Occipital lobe (tissue), 2 donors: ENCODE measurements around the gene RNGTT. TPM values are rescaled to one million over a fixed set of nuclear protein-coding genes. Genes with fewer than 3 reads are reported as not detected.
"Not testable (repeated sequence)": the region's sequence is repeated elsewhere in the genome, so short reads cannot be mapped to it uniquely, and the experiment has no call there.

Experiments
- DNase-seq: peaks from one replicate; lab custom pipeline; 2025; lab: John Stamatoyannopoulos, UW
- total RNA-seq: library from RNA; depleted of rRNA; stranded (reverse); fragments of >200 nt; gene quantifications from one replicate; pipeline ENCODE4 v1.2.3, GENCODE V29; 2014

The RNGTT gene
- total RNA-seq, 1 donor from 2014 or later: 87.2 TPM

DNA sequence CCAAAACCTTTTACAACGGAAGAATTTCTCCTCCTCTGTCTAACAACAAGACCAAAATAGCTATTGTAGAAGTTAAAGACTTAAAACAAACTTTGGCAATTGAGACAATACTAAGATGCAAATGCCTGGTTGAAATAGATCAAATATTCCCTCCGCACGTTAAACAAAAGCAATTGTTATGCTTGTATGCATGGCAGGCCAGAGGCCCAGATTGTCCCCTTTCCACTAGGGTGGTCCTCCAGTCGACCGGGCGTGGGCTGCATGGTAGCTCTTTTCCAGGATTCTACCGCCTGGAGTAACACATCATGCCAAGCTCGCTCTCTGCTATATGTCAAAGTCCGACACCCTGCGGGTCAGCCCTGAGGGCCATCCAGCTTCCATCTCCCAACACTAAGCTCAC is 234.7 kb downstream of the RNGTT start:
- DNase-seq: no peak

DNA sequence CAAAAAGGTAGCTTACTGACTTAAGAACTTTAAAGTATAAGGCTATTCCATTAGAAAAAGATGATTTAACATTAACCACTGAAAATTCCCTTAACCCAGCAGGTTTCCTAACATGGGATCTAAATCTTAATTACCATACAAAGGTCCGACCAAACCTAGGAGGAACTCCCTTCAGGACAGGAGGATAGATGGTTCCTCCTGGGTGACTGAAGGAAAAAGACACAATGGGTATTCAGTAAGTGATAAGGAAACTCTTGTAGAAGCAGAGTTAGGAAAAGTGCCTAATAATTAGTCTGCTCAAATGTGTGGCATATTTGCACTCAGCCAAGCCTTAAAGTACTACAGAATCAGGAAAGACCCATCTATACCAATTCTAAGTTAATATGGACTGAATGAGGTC is 237.0 kb downstream of the RNGTT start:
- DNase-seq: not testable (repeated sequence)

DNA sequence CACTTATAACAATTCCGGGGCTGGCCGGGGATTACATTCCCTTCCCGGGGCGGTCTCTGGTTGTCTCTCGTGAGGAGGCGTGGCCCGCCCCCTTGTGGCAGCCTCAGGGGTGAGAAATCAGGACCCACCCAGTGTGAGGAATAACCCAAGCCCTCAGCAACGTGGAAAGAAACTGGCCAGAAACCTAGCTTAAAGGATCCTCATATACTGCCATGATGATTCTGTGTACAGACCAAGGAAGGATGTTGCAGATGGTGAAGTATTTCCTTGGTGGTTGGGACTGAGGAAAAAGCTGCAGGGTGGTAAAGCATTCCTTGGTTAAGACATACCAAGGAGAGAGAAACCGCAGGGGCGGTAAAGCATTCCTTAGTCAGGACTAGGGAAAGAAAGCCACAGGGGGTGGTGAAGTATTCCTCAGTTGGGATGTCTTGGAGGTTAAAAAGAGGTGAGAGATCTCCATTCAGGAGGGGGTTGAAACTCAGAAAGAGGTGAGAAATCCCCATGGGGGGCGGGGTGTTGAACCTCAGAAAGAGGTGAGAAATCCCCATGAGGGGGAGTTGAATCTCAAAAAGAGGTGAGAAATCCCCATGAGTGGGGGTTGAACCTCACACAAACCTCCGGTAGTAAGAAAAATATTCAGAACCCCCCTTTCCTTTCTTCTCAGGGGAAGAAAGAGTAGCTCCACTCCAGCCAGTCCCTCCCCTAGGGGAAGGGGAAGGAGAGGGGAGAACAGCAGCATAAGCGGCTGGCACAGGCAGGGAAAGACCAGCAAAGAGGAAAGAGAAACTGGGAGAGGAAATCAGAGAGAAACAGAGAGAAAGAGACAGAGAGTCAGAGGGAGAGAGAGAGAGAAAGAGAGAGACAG is 238.1 kb downstream of the RNGTT start:
- DNase-seq: no peak

DNA sequence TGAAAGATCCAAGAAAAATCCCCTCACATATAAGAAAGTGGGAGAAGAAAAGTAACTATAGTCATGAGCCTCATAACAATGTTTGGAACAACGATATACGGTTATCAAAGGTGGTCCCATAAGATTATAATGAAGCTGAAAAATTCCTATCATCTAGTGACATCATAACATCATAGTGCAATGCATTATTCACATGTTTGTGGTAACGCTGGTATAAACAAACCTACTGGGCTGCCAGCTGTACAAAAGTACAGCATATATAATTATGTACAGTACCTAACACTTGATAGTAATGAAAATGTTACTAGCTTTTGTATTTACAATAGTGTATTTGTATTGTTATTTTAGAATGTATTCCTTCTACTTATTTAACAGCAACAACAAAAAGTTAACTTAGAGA is 240.7 kb downstream of the RNGTT start:
- no peak for DNase-seq

DNA sequence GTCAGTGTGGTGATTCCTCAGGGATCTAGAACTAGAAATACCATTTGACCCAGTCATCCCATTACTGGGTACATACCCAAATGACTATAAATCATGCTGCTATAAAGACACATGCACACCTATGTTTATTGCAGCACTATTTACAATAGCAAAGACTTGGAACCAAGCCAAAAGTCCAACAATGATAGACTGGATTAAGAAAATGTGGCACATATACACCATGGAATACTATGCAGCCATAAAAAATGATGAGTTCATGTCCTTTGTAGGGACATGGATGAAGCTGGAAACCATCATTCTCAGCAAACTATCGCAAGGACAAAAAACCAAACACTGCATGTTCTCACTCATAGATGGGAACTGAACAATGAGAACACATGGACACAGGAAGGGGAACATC is 247.0 kb downstream of the RNGTT start:
- not testable (repeated sequence) for DNase-seq

DNA sequence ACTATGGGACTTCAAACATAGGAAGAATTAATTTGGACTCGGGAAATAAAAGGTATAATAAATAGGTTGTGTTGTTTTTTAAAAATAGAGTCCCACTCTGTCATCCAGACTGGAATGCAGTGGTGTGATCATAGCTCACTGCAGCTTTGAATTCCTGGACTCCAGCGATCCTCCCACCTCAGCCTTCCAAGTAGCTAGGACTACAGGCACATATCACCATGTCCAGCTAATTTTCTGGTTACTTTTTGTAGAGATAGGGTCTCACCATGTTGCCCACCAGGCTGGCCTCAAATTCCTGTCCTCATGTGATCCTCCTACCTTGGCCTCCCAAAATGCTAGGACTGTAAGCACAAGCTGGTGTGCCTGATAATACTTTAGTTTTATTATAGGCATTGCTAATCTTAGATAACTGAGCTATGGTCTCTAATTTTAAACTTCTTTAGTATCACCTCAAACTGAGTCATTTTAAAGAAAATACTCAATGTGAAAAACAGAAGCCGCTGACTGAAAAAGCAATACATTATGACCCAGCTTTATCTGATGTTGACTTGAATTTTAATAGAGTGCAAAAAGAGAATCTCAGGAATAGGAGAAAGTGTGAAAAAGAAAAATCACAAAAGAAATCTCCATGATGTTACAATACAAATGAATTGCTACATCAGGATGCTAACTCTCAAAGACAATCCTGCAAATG is 251.0 kb downstream of the RNGTT start:
- DNase-seq: no peak

DNA sequence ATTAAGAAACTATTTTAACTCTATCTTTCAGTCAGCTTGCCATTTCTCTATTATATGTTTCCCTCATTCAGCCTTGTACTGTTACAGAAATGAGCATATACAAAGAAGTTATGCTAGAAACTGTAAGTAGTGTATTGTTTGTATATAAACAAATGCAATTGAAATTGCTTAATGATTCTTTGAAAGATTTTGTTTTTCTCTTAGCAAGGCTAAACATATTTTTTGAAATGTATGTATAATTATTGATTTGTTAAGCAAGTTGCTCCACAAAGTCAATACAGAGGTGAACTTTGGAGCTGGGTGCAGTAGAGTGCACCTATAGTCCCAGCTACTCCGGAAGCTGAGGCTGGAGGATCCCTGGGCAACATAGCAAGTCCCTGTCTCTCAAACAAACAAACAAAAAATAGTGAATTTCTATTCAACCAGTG is 253.6 kb downstream of the RNGTT start:
- DNase-seq: no peak

DNA sequence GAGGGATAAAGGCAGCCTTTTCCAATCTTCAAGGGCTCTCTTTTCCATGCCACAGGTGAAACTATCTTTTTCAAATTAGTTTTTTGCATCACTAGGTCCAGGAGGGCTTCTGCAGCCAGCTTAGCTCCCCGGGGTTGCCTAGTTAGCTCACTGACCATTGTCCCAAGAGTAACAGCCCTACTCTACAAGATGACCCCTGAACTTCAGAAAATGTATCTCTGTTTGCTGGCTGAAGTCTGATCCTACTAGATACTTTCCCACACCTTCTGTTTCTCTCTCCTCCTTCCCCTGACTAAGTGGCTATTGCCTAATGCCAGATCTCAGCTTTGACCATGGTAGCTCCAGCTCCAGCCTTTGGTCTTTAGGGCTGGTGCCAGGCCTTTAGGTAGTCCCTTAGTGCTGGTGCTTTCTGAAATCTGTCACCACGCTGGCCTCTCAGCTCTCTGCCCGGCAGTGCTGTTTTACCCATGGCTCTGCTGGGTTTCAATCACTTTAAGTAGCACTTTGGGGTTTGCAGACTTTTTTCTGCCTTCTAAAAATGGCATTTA is 255.1 kb downstream of the RNGTT start:
- no peak for DNase-seq

DNA sequence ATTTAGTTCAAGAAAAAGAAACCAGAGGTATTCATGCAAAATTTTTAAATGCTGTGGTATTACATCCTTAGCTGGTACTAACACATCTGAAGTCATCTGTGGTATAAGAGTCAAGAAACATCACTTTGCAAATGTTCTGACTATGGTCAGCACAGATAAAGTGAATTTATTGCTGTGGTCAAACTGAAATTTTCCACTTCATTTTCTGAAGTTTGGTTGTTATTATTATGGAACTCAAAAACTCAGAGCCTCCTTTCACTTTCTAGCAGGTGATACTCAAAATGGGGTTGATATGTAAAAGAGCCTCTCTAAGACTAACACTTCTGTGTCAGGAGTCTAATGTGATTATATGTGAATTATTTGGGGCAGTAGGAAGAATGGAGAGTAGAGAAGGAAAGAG is 257.8 kb downstream of the RNGTT start:
- no peak for DNase-seq

DNA sequence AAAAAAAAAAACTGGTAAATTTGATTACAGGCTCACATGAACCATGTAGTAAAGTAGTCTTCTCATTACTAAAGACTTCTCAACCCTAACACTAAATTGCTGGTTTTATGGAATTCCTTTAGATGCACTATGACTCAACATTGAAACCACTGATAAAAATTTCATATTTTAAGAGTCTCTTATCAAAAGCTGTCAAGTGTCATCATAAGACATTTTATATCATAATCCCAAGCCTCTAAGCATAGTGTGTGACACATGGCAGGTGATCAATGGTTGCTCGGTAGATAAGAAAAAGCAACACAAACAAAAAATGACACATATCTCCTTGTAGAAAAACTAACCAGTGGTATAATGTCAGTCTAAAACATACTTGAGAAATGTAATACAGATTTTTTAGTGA is 258.4 kb downstream of the RNGTT start:
- no peak for DNase-seq

DNA sequence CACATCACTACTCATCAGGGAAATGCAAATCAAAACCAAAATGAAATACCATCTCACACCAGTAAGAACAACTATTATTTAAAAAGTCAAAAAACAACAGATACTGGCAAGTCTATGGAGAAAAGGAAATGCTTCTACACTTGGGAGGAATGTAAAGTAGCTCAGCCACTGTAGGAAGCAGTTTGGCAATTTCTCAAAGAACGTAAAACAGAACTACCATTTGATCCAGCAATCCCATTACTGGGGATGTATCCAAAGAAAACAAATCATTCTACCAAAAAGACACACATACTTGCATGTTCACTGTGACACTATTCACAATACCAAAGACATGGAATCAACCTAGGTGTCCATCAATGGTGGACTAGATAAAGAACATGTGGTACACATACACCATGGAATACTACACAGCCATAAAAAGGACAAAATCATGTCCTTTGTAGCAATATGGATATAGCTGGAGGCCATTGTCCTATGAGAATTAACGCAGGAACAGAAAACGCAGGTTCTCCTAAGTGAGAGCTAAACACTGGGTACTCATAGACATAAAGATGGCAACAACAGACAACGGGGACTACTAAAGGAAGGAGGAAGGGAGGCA is 260.4 kb downstream of the RNGTT start:
- DNase-seq: no peak

DNA sequence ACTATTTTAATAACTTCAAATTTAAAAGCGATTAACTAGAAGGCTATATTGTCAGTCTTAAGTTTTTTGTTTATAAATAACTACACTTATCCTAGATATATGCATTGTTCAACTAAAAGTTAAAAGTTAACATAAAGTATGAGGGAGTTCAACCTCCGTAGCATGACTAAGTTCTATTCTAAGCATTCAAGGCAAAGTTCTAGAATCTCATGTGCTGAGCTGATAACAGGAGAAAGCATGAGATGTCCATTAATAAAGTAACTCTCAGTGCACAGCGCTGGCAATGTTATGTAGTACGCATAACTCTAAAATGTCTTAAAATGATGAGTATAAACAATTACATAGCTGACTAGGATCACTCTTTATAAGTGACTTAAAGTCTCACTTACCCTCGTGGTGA is 264.8 kb downstream of the RNGTT start:
- no peak for DNase-seq

DNA sequence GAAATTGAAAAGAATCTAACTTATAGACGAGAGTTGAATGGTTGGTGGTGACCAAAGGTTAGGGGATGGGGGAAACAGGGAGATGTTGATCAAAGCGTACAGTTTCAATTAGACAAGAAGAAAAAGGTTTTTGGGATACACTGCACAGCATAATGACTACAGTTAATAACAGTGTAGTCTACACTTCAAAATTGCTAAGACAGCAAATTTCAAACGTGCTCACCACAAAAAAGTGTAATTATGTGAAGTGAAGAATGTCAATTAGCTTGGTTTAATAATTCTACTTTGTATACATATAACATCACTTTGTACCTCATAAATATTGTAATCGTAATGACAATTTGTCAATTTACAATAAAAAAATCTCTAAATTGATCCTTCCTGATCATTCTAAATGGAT is 267.5 kb downstream of the RNGTT start:
- no peak for DNase-seq

DNA sequence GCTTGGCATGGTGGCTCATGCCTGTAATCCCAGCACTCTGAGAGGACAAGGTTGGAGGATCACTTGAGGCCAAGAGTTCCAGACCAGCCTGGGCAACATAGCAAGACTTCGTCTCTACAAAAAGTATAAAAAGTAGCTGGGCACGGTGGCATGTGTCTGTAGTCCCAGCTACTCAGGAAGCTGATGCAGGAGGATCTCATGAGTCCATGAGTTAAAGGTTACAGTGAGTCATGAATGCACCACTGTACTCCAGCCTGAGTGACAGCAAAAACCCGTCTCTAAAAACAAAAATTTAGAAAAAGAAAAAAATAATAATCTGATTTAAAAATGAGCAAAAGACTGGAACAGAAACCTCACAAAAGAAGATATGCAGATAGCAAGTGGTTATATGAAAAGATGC is 279.7 kb downstream of the RNGTT start:
- no peak for DNase-seq

DNA sequence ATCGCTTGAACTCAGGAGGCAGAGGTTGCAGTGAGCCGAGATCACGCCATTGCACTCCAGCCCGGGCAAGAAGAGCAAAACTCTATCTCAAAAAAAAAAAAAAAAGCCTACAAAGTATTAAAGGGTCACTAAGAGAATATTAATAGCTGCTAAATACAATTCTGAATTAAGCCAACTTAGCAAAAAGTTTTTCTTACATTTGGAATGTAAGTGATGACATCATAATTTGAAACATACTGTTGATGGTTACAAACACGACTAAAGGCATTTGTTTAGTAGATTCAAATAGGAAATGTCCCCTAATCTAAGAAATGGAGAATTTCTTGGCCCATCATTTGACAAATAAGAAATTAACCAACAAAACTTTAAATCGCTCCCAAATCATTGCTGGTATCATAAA is 282.8 kb downstream of the RNGTT start:
- no peak for DNase-seq

DNA sequence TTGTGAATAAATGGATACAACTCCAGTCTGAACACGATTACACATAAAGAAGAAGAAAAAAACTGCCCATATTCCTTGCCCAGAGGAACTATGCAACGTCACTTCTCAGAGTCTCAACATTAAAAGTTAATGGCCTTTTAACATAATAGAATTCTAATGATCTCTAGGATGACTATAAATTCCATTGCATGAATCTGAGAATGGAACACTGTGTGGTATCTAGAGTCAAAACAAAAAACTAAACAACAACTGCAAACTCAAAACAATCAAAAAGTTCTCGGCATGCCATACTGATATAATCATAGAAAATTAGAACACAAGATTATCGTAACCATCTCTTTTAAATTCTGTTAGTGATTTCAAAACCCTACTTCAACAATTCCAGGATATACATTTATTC is 283.6 kb downstream of the RNGTT start:
- no peak for DNase-seq

DNA sequence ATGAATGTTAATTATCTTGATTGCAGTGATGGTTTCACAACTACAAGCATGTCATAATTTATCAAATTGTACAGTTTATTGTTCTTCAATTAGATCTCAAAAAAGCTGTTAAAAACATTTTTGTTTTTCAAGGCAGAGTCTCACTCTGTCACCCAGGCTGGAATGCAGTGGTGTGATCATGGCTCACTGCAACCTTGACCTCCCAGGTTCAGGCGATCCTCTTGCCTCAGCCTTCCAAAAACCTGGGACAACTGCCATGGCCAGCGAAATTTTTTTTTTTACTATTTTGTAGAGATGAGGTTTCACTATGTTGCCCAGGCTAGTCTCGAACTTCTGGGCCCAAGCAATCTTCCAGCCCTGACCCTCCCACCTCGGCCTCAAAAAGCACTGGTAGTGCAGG is 286.1 kb downstream of the RNGTT start:
- DNase-seq: no peak

DNA sequence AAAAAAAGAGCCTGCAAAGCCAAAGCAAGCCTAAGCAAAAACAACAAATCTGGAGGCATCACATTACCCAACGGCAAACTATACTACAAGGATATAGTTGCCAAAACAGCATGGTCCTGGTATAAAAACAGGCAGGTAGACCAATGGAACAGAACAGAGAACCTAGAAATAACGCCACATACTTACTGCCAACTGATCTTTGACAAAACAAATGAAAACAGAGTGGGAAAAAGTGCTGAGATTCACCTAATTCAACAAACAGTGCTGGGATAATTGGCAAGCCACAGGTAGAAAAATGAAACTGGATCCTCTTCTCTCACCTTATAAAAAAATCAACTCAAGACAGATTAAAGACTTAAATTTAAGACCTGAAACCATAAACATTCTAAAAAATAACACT is 291.8 kb downstream of the RNGTT start:
- DNase-seq: no peak

DNA sequence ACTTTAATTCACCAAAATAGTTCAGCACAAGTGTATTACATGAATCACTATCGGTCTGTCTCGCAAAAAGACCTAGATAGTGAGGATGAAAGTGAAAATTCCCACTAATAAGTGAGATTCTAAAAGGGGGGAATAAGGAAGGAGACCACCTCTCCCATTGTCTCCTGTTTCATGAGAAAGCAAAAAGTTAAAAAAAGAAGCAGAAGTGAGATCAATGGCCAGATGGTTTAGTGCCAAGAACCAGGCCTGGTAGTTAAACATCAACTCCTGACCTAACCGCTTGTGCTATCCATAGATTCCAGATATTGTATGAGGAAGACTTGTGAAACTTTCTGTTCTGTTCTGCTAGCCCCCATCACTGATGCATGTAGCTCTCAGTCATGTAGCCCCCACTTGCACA is 293.0 kb downstream of the RNGTT start:
- no peak for DNase-seq

DNA sequence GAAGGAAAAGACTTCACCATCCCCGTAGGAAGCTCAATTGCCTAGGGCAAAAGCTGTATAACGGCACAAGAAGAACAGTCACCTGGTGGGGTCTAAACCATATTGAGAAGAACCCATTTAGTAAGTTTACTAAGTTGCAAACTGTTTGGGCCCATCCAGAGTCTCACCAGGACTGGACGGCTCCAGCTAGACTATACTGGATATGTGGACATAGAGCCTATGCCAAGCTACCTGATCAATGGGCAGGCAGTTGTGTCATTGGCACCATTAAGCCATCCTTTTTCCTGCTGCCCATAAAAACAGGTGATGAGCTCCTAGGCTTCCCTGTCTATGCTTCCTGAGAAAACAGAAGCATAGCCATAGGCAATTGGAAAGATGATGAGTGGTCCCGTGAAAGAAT is 293.9 kb downstream of the RNGTT start:
- no peak for DNase-seq

DNA sequence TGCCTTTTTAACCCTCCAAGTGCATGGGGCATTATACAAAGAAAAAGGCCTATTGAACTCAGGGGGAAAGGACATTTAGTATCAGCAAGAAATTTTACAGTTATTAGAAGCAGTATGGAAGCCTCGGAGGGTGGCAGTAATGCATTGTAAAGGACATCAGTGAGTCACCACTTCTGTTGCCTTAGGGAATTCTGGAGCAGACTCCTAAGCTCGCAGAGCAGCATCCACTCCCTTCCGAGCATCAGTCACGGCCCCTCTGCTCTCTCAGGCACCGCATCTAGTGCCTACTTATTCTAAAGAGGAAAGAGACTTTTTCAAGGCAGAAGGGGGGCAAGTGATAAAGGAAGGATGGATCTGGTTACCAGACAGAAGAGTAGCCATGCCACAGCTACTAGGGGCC is 296.5 kb downstream of the RNGTT start:
- no peak for DNase-seq

DNA sequence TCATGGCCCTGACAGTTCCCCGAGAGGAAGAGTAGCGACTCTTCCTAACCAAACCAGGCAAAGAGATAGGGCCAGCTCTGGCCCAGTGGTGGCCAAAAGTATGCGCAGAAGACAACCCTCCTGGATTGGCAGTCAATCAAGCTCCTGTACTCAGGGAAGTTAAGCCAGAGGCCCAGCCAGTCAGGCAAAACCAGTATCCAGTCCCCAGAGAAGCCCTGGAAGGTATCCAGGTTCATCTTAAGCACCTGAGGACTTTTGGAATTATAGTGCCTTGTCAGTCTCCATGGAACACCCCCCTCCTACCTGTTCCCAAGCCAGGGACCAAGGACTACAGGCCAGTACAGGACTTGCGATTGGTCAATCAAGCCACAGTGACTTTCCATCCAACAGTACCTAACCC is 298.3 kb downstream of the RNGTT start:
- DNase-seq: no peak
